ENCODE measurements around the gene CTXND1. TPM values are rescaled to one million over a fixed set of nuclear protein-coding genes. Genes with fewer than 3 reads are reported as not detected.

The CTXND1 gene
- total and polyA plus RNA-seq, 2 experiments from 2014 or later = 0.05 TPM; not detected in 1

DNA sequence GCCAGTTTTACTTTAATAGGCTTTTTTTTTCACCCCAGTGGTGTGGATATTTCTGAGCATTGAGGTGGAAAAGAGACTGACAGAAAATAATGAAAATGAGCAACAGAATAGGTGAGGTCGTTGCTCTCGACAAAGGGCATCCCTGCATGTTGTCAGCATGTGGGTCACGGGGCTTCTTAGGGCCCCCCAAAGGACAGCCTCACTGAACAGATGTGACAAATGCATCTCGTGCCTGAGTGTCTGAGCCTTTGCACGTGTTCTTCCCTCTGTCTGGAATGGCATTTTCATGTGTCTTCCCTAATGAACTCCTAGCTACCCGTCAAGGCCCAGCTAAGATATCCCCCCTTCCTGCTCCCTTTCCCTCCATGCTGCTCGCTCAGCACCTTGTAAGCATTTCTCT is 67.5 kb downstream of the CTXND1 start:
- ATAC-seq (no peak), DNase-seq (ENCODE audit: low spot score) (no peak)
- no peaks in the 10 kb centered on the region for H3F3A ChIP-seq (replicated peaks; ENCODE audit: low read depth)
- no peaks in the 10 kb centered on the region for H4K20me1 ChIP-seq (replicated peaks; ENCODE audit: insufficient read depth)
- no peaks in the 10 kb centered on the region for H3K27me3 ChIP-seq (ENCODE audit: insufficient read depth)
- no peaks in the 10 kb centered on the region for H3K79me2 ChIP-seq (replicated peaks; ENCODE audit: insufficient read depth)
- H3K36me3 ChIP-seq (ENCODE audit: insufficient read depth) = no peaks in the 10 kb centered on the region; the same call in 1 of the 2 replicates
- Mint-ChIP-seq H3K4me1 (peaks cover 3% of the 10 kb centered on the region; the same call in 1 of the 3 replicates), H3K36me3 (ENCODE audit: low read depth) (peaks cover 16% of the 10 kb centered on the region), H3K4me3 (no peak overlapping the region), H3K27ac (no peak overlapping the region), H3K27me3 (ENCODE audit: insufficient read depth, low read depth, poor library complexity) (no peaks in the 10 kb centered on the region), H3K9me3 (no peaks in the 10 kb centered on the region)
- no peak overlapping the region for H2AFZ ChIP-seq
- H3K27ac ChIP-seq (ENCODE audit: low read depth) = no peak overlapping the region
- H3K4me1 ChIP-seq (ENCODE audit: insufficient read depth) = no peaks in the 10 kb centered on the region
- no peak for TF ChIP-seq POLR2AphosphoS5 (IDR thresholded peaks at IDR 0.05; ENCODE audit: low read depth)
- TF ChIP-seq ZNF114 (CRISPR knock-in tag; IDR thresholded peaks at IDR 0.05) = no peak
- TF ChIP-seq EZH2phosphoT487 (IDR thresholded peaks at IDR 0.05; ENCODE audit: unreplicated experiment) = no peak
- TF ChIP-seq REST (IDR thresholded peaks at IDR 0.05; ENCODE audit: unreplicated experiment) = no peak
- TF ChIP-seq NANOG (IDR thresholded peaks at IDR 0.05; ENCODE audit: borderline replicate concordance) = no peak
- TF ChIP-seq ZNF462 (CRISPR knock-in tag; IDR thresholded peaks at IDR 0.05) = no peak
- no peak for TF ChIP-seq STAT1 (IDR thresholded peaks at IDR 0.05; ENCODE audit: unreplicated experiment)
- no peak for TF ChIP-seq ETS1 (IDR thresholded peaks at IDR 0.05)
- no peak for TF ChIP-seq ZNF331 (CRISPR knock-in tag; IDR thresholded peaks at IDR 0.05; ENCODE audit: low read depth)
- TF ChIP-seq CTCF (conservative IDR thresholded peaks at IDR 0.05; ENCODE audit: low read depth in 2 of 2) = no peak
- H3K4me2 ChIP-seq = no peak overlapping the region
- no peaks in the 10 kb centered on the region for H3K9me2 ChIP-seq (ENCODE audit: insufficient read depth)
- no peak overlapping the region for H3K4me3 ChIP-seq

Data from GM23338 (cell line).